ENCODE results near the gene CRCP. TPM values are rescaled to one million over a fixed set of nuclear protein-coding genes. Genes with fewer than 3 reads are reported as not detected.

CRCP gene
- total and polyA plus RNA-seq, 2 of the 13 experiments (the other 11 are each of a cell fraction or from before 2014, with no cell fraction given) = 22.7 to 31.0 TPM

DNA sequence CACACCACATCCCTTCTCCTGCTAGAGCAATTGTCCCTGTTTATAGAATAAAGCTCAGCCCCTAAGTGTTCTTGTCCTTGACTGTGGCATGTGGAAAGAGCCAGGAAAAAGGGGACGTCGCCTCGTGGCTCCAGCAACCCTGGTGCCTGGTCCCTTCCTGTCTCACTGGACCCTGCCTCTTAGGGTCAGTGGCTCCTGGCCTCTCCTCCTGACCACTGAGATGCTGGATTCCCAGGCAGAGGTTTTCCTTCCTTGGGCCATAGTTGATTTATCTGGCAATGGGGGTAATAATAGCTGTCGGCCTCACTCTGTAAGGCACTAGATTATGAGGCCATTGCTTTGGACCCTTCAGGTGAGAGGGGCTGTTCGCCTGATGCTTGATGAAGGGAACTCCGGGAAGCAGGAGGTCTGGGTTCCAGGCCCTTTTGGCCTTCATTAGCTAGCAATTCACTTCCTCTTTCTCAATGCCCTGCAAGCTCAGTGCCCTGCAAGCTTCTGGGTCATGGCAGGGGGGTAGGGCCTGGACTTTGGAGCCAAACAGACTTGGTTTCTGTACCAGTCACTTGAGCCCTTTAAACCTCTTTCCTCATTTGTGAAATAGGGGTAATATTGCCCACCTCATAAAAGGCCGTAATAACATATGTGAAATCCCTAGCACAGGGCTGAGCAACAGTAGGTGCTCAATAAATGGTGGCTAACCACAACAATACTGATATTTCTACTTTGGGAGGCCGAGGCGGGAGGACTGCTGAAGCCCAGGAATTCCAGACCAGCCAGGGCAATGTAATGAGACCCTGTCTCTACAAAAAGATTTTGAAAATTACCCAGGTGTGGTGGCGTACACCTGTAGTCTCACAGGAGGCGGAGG is 38.0 kb upstream of the CRCP start (continued):
- TF ChIP-seq, protein P1, sequence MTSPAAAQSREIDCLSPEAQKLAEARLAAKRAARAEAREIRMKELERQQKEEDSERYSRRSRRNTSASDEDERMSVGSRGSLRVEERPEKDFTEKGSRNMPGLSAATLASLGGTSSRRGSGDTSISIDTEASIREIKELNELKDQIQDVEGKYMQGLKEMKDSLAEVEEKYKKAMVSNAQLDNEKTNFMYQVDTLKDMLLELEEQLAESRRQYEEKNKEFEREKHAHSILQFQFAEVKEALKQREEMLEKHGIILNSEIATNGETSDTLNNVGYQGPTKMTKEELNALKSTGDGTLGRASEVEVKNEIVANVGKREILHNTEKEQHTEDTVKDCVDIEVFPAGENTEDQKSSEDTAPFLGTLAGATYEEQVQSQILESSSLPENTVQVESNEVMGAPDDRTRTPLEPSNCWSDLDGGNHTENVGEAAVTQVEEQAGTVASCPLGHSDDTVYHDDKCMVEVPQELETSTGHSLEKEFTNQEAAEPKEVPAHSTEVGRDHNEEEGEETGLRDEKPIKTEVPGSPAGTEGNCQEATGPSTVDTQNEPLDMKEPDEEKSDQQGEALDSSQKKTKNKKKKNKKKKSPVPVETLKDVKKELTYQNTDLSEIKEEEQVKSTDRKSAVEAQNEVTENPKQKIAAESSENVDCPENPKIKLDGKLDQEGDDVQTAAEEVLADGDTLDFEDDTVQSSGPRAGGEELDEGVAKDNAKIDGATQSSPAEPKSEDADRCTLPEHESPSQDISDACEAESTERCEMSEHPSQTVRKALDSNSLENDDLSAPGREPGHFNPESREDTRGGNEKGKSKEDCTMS (CRISPR knock-in tag; conservative IDR thresholded peaks at IDR 0.05) = no peak
- TF ChIP-seq ZC3H4 (CRISPR knock-in tag; IDR thresholded peaks at IDR 0.05; ENCODE audit: borderline replicate concordance) (no peak), HMG20A (CRISPR knock-in tag; IDR thresholded peaks at IDR 0.05; ENCODE audit: borderline replicate concordance) (no peak), MTA3 (CRISPR knock-in tag; IDR thresholded peaks at IDR 0.05) (no peak), FOXA1 (IDR thresholded peaks at IDR 0.05) (no peak), FOXA1 (CRISPR knock-in tag; IDR thresholded peaks at IDR 0.05) (no peak; the same call in 1 of the 2 replicates), ZNF484 (CRISPR knock-in tag; IDR thresholded peaks at IDR 0.05; ENCODE audit: borderline replicate concordance, low read depth) (no peak), GATAD2A (CRISPR knock-in tag; IDR thresholded peaks at IDR 0.05) (peak; percentile 74), POLR2G (IDR thresholded peaks at IDR 0.05; ENCODE audit: low read depth, low read length) (0 out of 2 replicates have a peak, but pooled peaks have one; percentile 38), MTF1 (CRISPR knock-in tag; IDR thresholded peaks at IDR 0.05) (no peak), KDM5A (IDR thresholded peaks at IDR 0.05; ENCODE audit: borderline replicate concordance, low read length) (no peak), FLYWCH1 (CRISPR knock-in tag; IDR thresholded peaks at IDR 0.05) (no peak), SRY (CRISPR knock-in tag; IDR thresholded peaks at IDR 0.05) (no peak; the same call in 1 of the 2 replicates)
- TF ChIP-seq, protein P2, sequence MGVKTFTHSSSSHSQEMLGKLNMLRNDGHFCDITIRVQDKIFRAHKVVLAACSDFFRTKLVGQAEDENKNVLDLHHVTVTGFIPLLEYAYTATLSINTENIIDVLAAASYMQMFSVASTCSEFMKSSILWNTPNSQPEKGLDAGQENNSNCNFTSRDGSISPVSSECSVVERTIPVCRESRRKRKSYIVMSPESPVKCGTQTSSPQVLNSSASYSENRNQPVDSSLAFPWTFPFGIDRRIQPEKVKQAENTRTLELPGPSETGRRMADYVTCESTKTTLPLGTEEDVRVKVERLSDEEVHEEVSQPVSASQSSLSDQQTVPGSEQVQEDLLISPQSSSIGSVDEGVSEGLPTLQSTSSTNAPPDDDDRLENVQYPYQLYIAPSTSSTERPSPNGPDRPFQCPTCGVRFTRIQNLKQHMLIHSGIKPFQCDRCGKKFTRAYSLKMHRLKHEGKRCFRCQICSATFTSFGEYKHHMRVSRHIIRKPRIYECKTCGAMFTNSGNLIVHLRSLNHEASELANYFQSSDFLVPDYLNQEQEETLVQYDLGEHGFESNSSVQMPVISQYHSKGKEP (CRISPR knock-in tag; IDR thresholded peaks at IDR 0.05) = no peak
- TF ChIP-seq, protein P3, sequence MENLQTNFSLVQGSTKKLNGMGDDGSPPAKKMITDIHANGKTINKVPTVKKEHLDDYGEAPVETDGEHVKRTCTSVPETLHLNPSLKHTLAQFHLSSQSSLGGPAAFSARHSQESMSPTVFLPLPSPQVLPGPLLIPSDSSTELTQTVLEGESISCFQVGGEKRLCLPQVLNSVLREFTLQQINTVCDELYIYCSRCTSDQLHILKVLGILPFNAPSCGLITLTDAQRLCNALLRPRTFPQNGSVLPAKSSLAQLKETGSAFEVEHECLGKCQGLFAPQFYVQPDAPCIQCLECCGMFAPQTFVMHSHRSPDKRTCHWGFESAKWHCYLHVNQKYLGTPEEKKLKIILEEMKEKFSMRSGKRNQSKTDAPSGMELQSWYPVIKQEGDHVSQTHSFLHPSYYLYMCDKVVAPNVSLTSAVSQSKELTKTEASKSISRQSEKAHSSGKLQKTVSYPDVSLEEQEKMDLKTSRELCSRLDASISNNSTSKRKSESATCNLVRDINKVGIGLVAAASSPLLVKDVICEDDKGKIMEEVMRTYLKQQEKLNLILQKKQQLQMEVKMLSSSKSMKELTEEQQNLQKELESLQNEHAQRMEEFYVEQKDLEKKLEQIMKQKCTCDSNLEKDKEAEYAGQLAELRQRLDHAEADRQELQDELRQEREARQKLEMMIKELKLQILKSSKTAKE (CRISPR knock-in tag; IDR thresholded peaks at IDR 0.05; ENCODE audit: borderline replicate concordance) = no peak
- TF ChIP-seq, protein P4, sequence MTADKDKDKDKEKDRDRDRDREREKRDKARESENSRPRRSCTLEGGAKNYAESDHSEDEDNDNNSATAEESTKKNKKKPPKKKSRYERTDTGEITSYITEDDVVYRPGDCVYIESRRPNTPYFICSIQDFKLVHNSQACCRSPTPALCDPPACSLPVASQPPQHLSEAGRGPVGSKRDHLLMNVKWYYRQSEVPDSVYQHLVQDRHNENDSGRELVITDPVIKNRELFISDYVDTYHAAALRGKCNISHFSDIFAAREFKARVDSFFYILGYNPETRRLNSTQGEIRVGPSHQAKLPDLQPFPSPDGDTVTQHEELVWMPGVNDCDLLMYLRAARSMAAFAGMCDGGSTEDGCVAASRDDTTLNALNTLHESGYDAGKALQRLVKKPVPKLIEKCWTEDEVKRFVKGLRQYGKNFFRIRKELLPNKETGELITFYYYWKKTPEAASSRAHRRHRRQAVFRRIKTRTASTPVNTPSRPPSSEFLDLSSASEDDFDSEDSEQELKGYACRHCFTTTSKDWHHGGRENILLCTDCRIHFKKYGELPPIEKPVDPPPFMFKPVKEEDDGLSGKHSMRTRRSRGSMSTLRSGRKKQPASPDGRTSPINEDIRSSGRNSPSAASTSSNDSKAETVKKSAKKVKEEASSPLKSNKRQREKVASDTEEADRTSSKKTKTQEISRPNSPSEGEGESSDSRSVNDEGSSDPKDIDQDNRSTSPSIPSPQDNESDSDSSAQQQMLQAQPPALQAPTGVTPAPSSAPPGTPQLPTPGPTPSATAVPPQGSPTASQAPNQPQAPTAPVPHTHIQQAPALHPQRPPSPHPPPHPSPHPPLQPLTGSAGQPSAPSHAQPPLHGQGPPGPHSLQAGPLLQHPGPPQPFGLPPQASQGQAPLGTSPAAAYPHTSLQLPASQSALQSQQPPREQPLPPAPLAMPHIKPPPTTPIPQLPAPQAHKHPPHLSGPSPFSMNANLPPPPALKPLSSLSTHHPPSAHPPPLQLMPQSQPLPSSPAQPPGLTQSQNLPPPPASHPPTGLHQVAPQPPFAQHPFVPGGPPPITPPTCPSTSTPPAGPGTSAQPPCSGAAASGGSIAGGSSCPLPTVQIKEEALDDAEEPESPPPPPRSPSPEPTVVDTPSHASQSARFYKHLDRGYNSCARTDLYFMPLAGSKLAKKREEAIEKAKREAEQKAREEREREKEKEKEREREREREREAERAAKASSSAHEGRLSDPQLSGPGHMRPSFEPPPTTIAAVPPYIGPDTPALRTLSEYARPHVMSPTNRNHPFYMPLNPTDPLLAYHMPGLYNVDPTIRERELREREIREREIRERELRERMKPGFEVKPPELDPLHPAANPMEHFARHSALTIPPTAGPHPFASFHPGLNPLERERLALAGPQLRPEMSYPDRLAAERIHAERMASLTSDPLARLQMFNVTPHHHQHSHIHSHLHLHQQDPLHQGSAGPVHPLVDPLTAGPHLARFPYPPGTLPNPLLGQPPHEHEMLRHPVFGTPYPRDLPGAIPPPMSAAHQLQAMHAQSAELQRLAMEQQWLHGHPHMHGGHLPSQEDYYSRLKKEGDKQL (CRISPR knock-in tag; IDR thresholded peaks at IDR 0.05; ENCODE audit: low read depth) = no peak
- TF ChIP-seq, protein P5, sequence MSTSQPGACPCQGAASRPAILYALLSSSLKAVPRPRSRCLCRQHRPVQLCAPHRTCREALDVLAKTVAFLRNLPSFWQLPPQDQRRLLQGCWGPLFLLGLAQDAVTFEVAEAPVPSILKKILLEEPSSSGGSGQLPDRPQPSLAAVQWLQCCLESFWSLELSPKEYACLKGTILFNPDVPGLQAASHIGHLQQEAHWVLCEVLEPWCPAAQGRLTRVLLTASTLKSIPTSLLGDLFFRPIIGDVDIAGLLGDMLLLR (CRISPR knock-in tag; IDR thresholded peaks at IDR 0.05) = no peak

All from HepG2 (cell line).